Measurements from ENCODE around the gene TBC1D12.

DNA sequence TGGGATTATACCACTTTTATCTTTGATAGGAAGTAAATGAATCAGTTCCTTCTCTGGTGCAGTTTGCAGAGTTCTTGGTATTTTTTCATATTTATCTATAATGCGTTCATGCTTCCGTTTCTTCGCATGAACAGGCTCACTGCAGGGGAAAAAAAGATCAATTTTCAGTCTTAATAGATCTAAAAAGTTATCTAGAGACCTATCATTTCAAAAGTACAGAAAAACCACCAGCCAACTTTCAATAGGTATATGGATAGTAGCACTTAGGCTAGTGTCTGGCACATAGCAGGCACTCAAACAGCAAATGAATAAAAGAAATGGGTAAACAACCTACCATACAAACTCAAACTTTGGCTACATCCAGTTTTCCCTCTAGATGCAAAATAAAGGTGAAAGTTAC is 45.1 kb upstream of the TBC1D12 start:
- TF ChIP-seq CTCF (conservative IDR thresholded peaks at IDR 0.05; ENCODE audit: low read depth, low read length): no peak
- no peak for TF ChIP-seq EZH2 (IDR thresholded peaks at IDR 0.05; ENCODE audit: borderline replicate concordance, low read depth, low read length, poor library complexity, severe bottlenecking)

Data from A673 (cell line).